Endothelial cell of umbilical vein (primary cell): Measurements from ENCODE around the gene FNBP1. TPM values are rescaled to one million over a fixed set of nuclear protein-coding genes. Genes with fewer than 3 reads are reported as not detected.

ENCODE experiments used
- BruUV-seq: library from RNA; stranded (reverse); fragments of 400-500 nt; replicated peaks from 2 replicates; lab custom pipeline; 2021; lab: Mats Ljungman, UMichigan
- CTCF ChIA-PET: fragments of 300-600, 350-600 bp; sonication (Branson Sonifier 250); formaldehyde crosslinking; loops from one replicate; lab custom pipeline; 2021; ENCODE audit warnings: antibody characterized with exemption, inconsistent platforms; lab: Charles Lee
- POLR2A ChIA-PET: fragments of 300-600, 350-600 bp; sonication (Branson Sonifier 250); formaldehyde crosslinking; loops from one replicate; lab custom pipeline; 2021; ENCODE audit warnings: antibody characterized with exemption, inconsistent platforms; lab: Charles Lee
- DNase-seq: peaks from one replicate; pipeline ENCODE4 v3.0.0-alpha.2; 2011; ENCODE audit warnings: low read depth, low spot score
- FAIRE-seq: peaks from 2 replicates; lab custom pipeline; 2011; peaks lifted over from hg19 to GRCh38; lab: Jason Lieb, UNC
- H2AFZ ChIP-seq: 2 replicates; pipeline ENCODE4 v1.6.0; 2012; ENCODE audit warnings: low read depth, low read length, control low read depth, inconsistent platforms
- H3K27ac ChIP-seq: 2 replicates; pipeline ENCODE4 v1.5.1; 2011; ENCODE audit warnings: low read depth, mild to moderate bottlenecking, control low read depth, low read length, moderate library complexity; ENCODE audit not compliant: insufficient read depth
- H3K27me3 ChIP-seq, 2 experiments: 2 replicates each; pipeline versions ENCODE4 v1.6.0 to v1.6.1; 2011; ENCODE audit warnings: low read length in 2 of 2, mixed read lengths in 1 of 2; ENCODE audit not compliant: control insufficient read depth in 2 of 2, insufficient read depth in 2 of 2
- H3K36me3 ChIP-seq, 2 experiments: 2 replicates in 1 of 2; 3 replicates in 1 of 2; pipeline ENCODE4 v1.5.1; 2011; ENCODE audit warnings: low read length in 2 of 2, mild to moderate bottlenecking in 1 of 2, moderate library complexity in 1 of 2; ENCODE audit not compliant: control insufficient read depth in 2 of 2, insufficient read depth in 2 of 2; ENCODE audit errors: extremely low read depth in 1 of 2
- H3K4me1 ChIP-seq: 3 replicates; pipeline ENCODE4 v1.5.1; 2011; ENCODE audit warnings: mild to moderate bottlenecking, low read length; ENCODE audit not compliant: control insufficient read depth, insufficient read depth; ENCODE audit errors: extremely low read depth
- H3K4me2 ChIP-seq: 2 replicates; pipeline ENCODE4 v1.6.1; 2011; ENCODE audit warnings: low read length, control low read depth, mixed read lengths; ENCODE audit not compliant: insufficient read depth
- H3K4me3 ChIP-seq, 3 experiments: fragments of 200-600 bp in 1 of 3; sonication (generic), shearing (Covaris generic) in 1 of 3; replicated peaks in 1 of 3; 2 replicates each; pipeline ENCODE4 v1.5.1; 2011 to 2016; ENCODE audit warnings: control low read depth in 3 of 3, low read length in 3 of 3, mild to moderate bottlenecking in 2 of 3, inconsistent platforms in 1 of 3, low read depth in 1 of 3, moderate library complexity in 1 of 3; ENCODE audit not compliant: insufficient read depth in 1 of 3
- H3K79me2 ChIP-seq: 2 replicates; pipeline ENCODE4 v1.6.0; 2012; ENCODE audit warnings: low read length, inconsistent platforms; ENCODE audit not compliant: control insufficient read depth, insufficient read depth
- H3K9ac ChIP-seq: replicated peaks from 2 replicates; pipeline ENCODE3; 2011; ENCODE audit warnings: low read length, control low read depth; ENCODE audit not compliant: insufficient read depth; ENCODE audit errors: extremely low read depth
- H3K9me1 ChIP-seq: replicated peaks from 3 replicates; pipeline ENCODE4 v1.6.0; 2011; ENCODE audit warnings: mild to moderate bottlenecking, low read length; ENCODE audit not compliant: control insufficient read depth, insufficient read depth; ENCODE audit errors: extremely low read depth
- H3K9me3 ChIP-seq: replicated peaks from 2 replicates; pipeline ENCODE4 v1.5.1; 2012; ENCODE audit warnings: low read length, inconsistent platforms; ENCODE audit not compliant: control insufficient read depth, insufficient read depth
- H4K20me1 ChIP-seq: replicated peaks from 2 replicates; pipeline ENCODE3; 2011; ENCODE audit warnings: mild to moderate bottlenecking, low read length; ENCODE audit not compliant: control insufficient read depth, insufficient read depth; ENCODE audit errors: extremely low read depth
- CTCF ChIP-seq, 2 donors: IDR thresholded peaks; 1 replicate in 1 of 2; 2 replicates in 1 of 2; pipeline ENCODE4 v1.5.1; 2011; ENCODE audit warnings: low read length in 2 of 2, mild to moderate bottlenecking in 2 of 2, moderate library complexity in 2 of 2, control low read depth in 1 of 2, inconsistent platforms in 1 of 2, low read depth in 1 of 2; ENCODE audit not compliant: insufficient read depth in 1 of 2; ENCODE audit errors: extremely low read depth in 1 of 2
- EZH2 ChIP-seq: IDR thresholded peaks from 2 replicates; pipeline ENCODE4 v1.6.1; 2012; ENCODE audit warnings: borderline replicate concordance, low read depth, mild to moderate bottlenecking, moderate library complexity, low read length, inconsistent platforms; ENCODE audit not compliant: severe bottlenecking
- FOS ChIP-seq: IDR thresholded peaks from 2 replicates; pipeline ENCODE4 v1.6.1; 2011; ENCODE audit warnings: mild to moderate bottlenecking, low read length, moderate library complexity, borderline replicate concordance; ENCODE audit not compliant: insufficient read depth
- GATA2 ChIP-seq: IDR thresholded peaks from 2 replicates; pipeline ENCODE4 v1.7.0; 2011; ENCODE audit warnings: low read depth, mild to moderate bottlenecking, moderate library complexity, mixed read lengths, low read length; ENCODE audit not compliant: insufficient read length, insufficient read depth
- JUN ChIP-seq: IDR thresholded peaks from 2 replicates; pipeline ENCODE4 v1.6.1; 2011; ENCODE audit warnings: borderline replicate concordance, low read depth; ENCODE audit not compliant: insufficient read length, insufficient read depth
- MYC ChIP-seq: IDR thresholded peaks from one replicate; pipeline ENCODE4 v1.6.1; 2011; ENCODE audit warnings: mild to moderate bottlenecking, low read depth, low read length
- POLR2A ChIP-seq: IDR thresholded peaks from 2 replicates; pipeline ENCODE4 v1.6.1; 2012; ENCODE audit warnings: low read depth, mild to moderate bottlenecking, control low read depth, low read length
- POLR2AphosphoS5 ChIP-seq: IDR thresholded peaks from 2 replicates; pipeline ENCODE4 v1.6.1; 2012; ENCODE audit warnings: low read depth, mild to moderate bottlenecking, control low read depth, low read length, moderate library complexity; ENCODE audit not compliant: insufficient read depth
- dilution Hi-C: fragments of 300-500 bp; cut with MboI; formaldehyde crosslinking; loops from one replicate; pipeline ENCODE4 v1.15.0; 2019; ENCODE audit warnings: low sequenced_read_pairs; ENCODE audit not compliant: extremely low pct_ligation_motif_present
- intact Hi-C: fragments of 100-400 bp; cut with micrococcal nuclease; formaldehyde crosslinking; loops from one replicate; pipeline ENCODE4 v1.10.0; 2022
- polyA plus RNA-seq, 4 experiments: library from polyadenylated mRNA; depleted of rRNA in 3 of 4; stranded (reverse) in 3 of 4; unstranded in 1 of 4; fragments of >200 nt; gene quantifications; 2 replicates each; pipeline versions ENCODE4 v1.2.1 to v1.2.3, GENCODE V29; 2011 to 2012; ENCODE audit warnings: missing spikeins in 1 of 4
- total RNA-seq: library from RNA; stranded (reverse); gene quantifications from 2 replicates; pipeline ENCODE4 v1.2.3, GENCODE V29; 2021
- TF ChIP-seq, protein P1 (sequence below): IDR thresholded peaks from 2 replicates; pipeline ENCODE4 v1.6.1; 2011; ENCODE audit not compliant: insufficient read depth, insufficient read length

The FNBP1 gene
- total and polyA plus RNA-seq, 2 donors (not counting 3 experiments of a cell fraction or from before 2014, with no cell fraction given): 10.9 to 43.9 TPM

- CTCF ChIA-PET: no interaction called here
- BruUV-seq: no TSS peak
Observed at GRCh38 chr9:130084337-130084736, 41.3 kb upstream of the FNBP1 start.

More at GRCh38 chr9:130084337-130084736, 41.3 kb upstream of the FNBP1 start:
- dilution Hi-C loops (no loop called here), intact Hi-C loops (no loop called here)
- Histone ChIP-seq H3K4me1 (no peaks in the 10 kb centered on the region), H3K36me3 (peaks cover 14 to 30% of the 10 kb centered on the region in 2 experiments), H3K27ac (no peak overlapping the region), H3K27me3 (no peaks in the 10 kb centered on the region), H3K9me3 (no peaks in the 10 kb centered on the region), H2AFZ (no peak overlapping the region), H4K20me1 (no peaks in the 10 kb centered on the region), H3K4me2 (no peak overlapping the region), H3K4me3 (no peak overlapping the region), H3K79me2 (no peaks in the 10 kb centered on the region), H3K9me1 (no peaks in the 10 kb centered on the region), H3K9ac (no peak overlapping the region)
- TF ChIP-seq, protein P1, sequence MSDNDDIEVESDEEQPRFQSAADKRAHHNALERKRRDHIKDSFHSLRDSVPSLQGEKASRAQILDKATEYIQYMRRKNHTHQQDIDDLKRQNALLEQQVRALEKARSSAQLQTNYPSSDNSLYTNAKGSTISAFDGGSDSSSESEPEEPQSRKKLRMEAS: no peak
- TF ChIP-seq MYC: no peak
- TF ChIP-seq GATA2: no peak
- no peak for TF ChIP-seq CTCF (IDR thresholded peaks at IDR 0.05; ENCODE audit: extremely low read depth in 1 of 2, insufficient read depth in 1 of 2, low read depth in 1 of 2, low read length in 2 of 2)
- no peak for TF ChIP-seq JUN
- TF ChIP-seq POLR2AphosphoS5: no peak
- TF ChIP-seq FOS: no peak
- no peak for TF ChIP-seq POLR2A
- TF ChIP-seq EZH2: no peak
- DNase-seq: no peak
- no peak for FAIRE-seq
- POLR2A ChIA-PET: no interaction called here
